Stimulated activated CD4-positive, alpha-beta T cell treated with anti-CD3 and anti-CD28 coated beads, Interleukin-2, amount 100 ng/mL, for 24 hours (primary cell): ENCODE measurements around the gene CD99L2.

Experiments
- DNase-seq, 2 donors: peaks; one replicate each; pipeline ENCODE4 v3.0.0-alpha.2; 2020

CD99L2 gene

DNA sequence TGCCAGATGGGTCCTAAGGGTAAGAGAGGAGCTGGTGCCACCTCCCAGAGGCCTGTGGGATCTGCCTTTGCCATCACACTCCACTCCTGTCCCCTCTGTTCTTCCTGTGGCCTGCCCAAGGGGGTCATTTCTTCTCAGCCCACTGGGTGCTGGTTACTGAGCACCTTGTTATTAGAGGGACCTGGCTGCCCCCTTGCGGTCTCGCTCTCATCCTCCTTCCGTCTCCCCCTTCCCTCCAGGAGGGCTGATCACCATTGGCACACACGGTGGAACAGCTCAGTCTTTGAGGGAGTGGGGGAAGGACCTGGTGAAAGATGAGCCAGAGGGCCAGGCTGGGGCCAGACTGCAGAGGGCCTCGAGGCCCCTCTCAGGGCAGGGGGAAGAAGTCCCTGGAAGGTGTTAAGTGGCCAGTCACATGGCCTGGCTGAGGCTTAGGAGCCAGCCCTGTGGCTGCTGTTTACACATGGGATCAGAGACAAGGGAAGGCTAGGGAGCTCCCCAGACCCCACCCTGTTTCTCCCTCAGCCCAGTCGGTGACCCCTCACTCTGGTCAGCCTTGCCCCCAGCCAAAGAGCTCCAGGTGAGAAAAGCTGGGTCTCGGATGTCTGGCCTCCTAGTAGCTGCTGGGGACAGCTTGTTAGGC lies 137.2 kb downstream of the CD99L2 start:
- DNase-seq = no peak

DNA sequence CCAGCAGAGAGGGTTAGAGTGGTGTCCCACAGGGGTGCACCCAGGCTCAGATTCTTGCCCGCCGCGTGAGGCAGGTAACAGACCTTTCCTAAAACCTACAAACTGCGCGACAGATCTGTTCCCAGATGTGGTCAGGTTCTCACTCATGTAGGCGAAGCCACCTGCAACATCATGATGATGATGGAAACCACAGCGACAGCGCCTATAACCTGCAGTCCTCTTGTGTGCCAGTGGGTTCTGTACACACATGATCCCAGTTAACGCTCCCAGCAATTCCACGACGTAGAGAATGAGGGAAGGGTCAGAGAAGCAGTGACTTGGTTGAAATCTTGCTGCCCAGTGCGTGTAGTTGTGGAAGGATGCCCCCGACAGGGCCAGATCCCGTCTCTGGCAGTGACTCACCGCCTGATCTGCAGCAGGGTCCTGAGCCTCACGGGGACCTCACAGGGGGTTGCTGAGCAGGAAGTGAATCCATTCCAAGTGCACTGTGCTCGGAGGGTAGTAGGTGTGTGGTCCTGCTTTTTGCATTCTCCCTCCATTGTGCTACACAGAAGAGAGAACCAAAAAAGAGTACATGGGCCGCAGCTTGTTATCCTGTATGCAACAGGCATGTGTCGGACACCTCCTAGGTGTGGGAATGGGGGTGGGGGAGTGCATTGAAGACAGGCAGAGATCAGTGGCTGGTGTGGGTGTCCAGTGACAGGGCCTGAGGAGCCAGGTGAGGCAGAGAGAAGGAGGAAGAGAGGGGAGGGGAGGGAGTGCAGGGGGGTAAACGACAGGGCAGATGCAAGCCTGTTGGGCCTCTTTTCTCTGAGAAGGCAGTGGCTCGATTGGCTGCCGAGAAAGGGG lies 138.7 kb downstream of the CD99L2 start:
- DNase-seq = no peak

DNA sequence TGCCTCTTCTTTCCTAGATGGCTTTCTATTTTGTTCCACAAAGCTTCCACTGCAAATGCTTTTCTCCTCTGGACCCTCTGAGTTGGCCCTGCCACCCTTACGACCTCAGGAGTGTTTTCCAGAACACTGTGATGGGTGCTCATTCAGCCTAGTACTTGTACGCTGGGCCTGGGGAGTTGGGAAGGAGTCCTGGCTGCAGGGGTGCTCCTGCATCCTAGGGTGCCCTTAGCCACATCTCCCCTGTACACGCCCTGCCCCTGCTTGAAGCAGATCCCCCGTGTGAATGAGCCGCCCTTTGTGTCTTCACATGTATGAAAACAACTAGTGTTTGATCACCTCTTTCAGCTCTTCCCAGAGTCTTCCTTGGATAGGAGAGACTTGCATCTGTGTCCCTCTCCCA lies 141.1 kb downstream of the CD99L2 start:
- no peak for DNase-seq

DNA sequence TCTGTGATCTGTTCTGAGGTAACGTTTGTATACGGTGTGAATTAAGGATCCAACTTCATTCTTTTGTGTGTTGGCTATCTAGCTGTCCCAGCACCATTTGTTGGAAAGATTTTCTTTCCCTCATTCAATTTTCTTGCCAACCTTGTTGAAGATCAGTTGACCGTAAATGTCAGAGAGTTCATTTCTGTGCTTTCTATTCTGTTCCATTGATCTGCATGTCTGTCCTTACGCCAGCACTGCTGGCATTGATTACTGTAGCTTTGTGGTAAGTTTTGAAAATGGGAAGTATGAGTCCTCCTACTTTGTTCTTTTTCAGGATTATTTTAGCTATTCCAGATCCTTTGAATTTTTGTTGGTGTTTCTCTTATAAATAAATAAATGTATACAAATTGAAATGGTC lies 144.5 kb downstream of the CD99L2 start:
- DNase-seq = no peak

DNA sequence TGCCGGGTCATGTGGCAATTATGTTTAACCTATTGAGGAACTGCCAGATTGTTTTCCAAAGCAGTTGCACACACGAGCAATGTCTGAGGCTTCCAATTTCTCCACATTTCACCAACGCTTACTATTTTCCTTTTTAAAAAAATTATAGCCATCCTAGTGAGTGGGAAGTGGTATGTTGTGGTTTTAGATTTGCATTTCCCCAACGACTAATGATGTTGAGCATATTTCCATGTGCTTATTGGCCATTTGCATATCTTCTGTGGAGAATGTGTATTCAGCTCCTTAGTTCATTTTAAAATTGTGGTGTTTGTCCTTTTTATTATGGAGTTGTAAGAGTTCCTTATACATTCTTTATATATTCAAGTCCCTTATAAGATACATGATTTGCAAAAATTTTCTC lies 145.1 kb downstream of the CD99L2 start:
- DNase-seq = no peak

DNA sequence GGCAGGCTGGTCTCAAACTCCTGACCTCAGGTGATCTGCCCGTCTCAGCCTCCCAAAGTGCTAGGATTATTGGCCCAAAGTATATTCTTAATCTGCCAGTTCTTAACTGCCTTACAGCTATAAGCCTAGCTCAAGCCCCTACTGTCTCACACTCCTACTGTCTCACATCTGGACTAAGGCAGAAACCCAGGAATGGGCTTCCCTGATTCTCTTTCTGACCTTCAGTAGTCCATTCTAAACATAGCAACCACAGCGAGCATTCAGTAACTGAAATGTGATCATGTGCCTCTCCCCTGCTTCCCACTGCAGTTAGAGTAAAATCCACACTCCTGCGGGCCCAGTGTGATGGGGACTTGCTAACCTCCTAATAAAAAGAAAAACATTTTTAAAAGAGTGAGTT lies 146.3 kb downstream of the CD99L2 start:
- DNase-seq = no peak

DNA sequence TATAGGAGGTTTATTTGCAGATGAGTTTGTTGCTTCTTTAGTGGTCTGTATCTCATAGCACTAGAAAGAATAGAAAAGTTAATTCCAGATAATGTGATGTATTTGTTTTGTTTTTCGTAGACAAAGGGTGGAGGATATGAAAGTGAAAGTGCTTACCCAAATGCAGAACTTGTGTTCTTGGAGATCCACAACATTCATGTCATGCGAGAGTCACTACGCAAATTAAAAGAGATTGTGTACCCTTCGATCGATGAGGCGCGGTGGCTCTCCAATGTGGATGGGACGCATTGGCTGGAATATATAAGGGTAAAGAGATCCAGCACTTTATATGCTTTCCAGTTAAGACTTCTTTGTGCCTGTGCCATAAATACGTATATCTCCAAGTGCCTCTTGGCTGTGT lies 162.0 kb downstream of the CD99L2 start:
- DNase-seq = no peak

DNA sequence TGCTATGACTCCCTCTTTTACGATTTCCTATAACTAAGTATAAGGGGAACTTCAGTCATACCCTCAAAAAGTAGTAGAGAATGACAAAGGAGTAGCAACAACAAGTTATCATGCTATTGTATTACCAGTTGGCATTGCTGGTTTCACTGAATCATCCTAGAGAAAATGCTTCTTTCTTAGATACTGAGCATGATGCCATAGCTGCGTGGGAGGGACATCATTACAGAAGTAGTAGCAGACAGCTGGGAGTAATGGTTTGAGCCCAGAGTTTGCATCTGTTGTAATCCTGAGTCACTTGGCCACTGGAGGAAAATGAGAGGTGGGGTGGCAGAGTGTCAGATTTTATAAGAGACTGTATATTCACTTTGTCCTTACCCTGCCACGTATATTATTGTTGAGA lies 166.7 kb downstream of the CD99L2 start:
- peak; percentile 43 to 61 for DNase-seq

DNA sequence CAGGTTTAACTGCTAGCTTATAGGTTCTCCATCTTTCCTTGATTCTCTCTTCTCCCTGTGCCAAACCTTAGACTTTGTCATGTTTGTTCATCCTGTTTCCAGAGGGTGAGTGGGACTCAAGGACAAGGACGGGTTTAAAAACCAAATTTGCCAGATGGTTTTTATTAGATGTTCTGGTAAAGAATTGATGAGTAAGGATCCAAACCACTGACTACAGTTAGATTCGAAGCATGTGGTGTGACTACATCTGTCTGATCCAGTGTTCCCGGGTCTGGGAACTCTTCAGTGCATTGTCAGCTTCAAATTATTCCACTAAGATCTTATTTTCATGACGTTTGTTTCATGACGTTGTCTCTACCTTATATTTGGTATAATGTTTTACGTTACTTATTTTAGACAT lies 167.7 kb downstream of the CD99L2 start:
- DNase-seq = no peak

DNA sequence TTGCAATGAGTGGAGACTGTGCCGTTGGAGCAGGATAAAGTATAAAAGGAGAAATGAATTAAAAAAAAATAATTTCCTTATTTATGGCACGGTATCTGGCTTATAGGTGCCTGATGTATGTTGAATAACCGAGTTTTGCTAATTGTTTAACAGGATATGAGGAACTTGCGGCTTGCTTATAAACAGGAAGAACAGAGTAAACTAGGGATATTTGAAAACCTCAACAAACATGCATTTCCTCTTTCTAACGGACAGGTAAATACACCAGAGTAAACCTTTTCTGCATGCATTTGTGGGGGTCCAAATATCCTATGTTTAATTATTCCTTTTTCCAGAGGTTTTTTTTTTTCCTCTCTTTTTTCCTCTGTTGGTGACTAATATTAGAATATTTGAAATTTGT lies 168.5 kb downstream of the CD99L2 start:
- DNase-seq = no peak

DNA sequence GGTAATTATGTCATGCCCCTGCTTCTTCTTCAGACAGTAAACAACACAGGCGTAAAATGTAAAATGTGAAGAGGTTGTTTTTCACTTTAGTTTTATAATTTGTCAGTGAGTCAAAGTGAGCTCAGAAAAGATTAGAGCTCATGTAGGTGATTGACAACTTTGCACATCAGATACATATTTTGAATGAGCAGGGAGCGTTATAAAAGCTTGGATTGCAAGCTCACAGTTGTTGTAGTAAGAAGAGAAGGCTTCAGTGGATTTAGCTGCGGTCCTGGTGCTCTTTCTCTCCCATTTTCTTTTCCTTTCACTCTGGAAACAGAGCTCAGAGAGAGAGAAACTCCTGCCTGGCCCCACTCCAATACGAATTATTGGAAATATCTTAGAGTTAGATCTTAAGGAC lies 178.8 kb downstream of the CD99L2 start:
- DNase-seq = no peak
